GM19468 (cell line): ENCODE results near the gene DOCK1.

Experiments used
- ATAC-seq: cut with Tn5 transposase; IDR thresholded peaks from one replicate; pipeline ENCODE4 v1.9.1; 2021; ENCODE audit warnings: mild to moderate bottlenecking, moderate library complexity, moderate number of reproducible peaks; ENCODE audit not compliant: unreplicated experiment; ENCODE audit errors: extremely low read depth

The DOCK1 gene

GRCh38 chr10:127067542-127068194 lies 162.4 kb downstream of the DOCK1 start:
- ATAC-seq: no peak

- no peak for ATAC-seq
Observed at GRCh38 chr10:127068485-127068884, 163.3 kb downstream of the DOCK1 start.

- no peak for ATAC-seq
Observed at GRCh38 chr10:127069436-127069835, 164.2 kb downstream of the DOCK1 start.

GRCh38 chr10:127071126-127071525 lies 165.9 kb downstream of the DOCK1 start:
- no peak for ATAC-seq

GRCh38 chr10:127073666-127074065 lies 168.4 kb downstream of the DOCK1 start:
- ATAC-seq: no peak

- no peak for ATAC-seq
Observed at GRCh38 chr10:127079392-127079791, 174.2 kb downstream of the DOCK1 start.

- no peak for ATAC-seq
Observed at GRCh38 chr10:127080317-127080716, 175.1 kb downstream of the DOCK1 start.

- ATAC-seq: no peak
Observed at GRCh38 chr10:127081851-127082345, 176.7 kb downstream of the DOCK1 start.

- no peak for ATAC-seq
Observed at GRCh38 chr10:127082651-127083050, 177.4 kb downstream of the DOCK1 start.

GRCh38 chr10:127085957-127086356 lies 180.7 kb downstream of the DOCK1 start:
- ATAC-seq: no peak

- ATAC-seq: no peak
Observed at GRCh38 chr10:127088908-127089307, 183.7 kb downstream of the DOCK1 start.

- no peak for ATAC-seq
Observed at GRCh38 chr10:127089446-127089845, 184.2 kb downstream of the DOCK1 start.

GRCh38 chr10:127090138-127090537 lies 184.9 kb downstream of the DOCK1 start:
- ATAC-seq: no peak

GRCh38 chr10:127091354-127091753 lies 186.1 kb downstream of the DOCK1 start:
- no peak for ATAC-seq

- ATAC-seq: no peak
Observed at GRCh38 chr10:127092916-127093315, 187.7 kb downstream of the DOCK1 start.

- ATAC-seq: no peak
Observed at GRCh38 chr10:127094984-127095383, 189.8 kb downstream of the DOCK1 start.

GRCh38 chr10:127100983-127101615 lies 195.9 kb downstream of the DOCK1 start:
- ATAC-seq: no peak

- no peak for ATAC-seq
Observed at GRCh38 chr10:127102176-127102575, 196.9 kb downstream of the DOCK1 start.

- no peak for ATAC-seq
Observed at GRCh38 chr10:127115100-127115499, 209.9 kb downstream of the DOCK1 start.

GRCh38 chr10:127117125-127117524 lies 211.9 kb downstream of the DOCK1 start:
- no peak for ATAC-seq

GRCh38 chr10:127118034-127118433 lies 212.8 kb downstream of the DOCK1 start:
- ATAC-seq: no peak

- no peak for ATAC-seq
Observed at GRCh38 chr10:127119936-127120335, 214.7 kb downstream of the DOCK1 start.
